Measurements from ENCODE around the gene LRRC41. TPM values are rescaled to one million over a fixed set of nuclear protein-coding genes. Genes with fewer than 3 reads are reported as not detected.

Gene LRRC41
- total RNA-seq, 2 experiments from 2014 or later = 32.1 to 32.2 TPM

GRCh38 chr1:46289976-46290375 is 13.4 kb downstream of the LRRC41 start:
- POLR2A ChIA-PET = interaction anchor here (0.6 to 2.5 kb wide), 3 partner anchors 11 to 165 kb away, joined by 3 to 12 read pairs (median 5); partner anchors contain the start of genes LRRC41 and UQCRH

GRCh38 chr1:46289134-46289494 is 14.3 kb downstream of the LRRC41 start:
- Mint-ChIP-seq H3K27ac (peak overlapping the region; percentile 40), H3K4me1 (ENCODE audit: low read depth) (peaks cover 20% of the 10 kb centered on the region), H3K27me3 (no peaks in the 10 kb centered on the region), H3K4me3 (no peak overlapping the region), H3K9me3 (no peaks in the 10 kb centered on the region), H3K36me3 (ENCODE audit: low read depth) (peaks cover 37% of the 10 kb centered on the region)
- no peak for DNase-seq
- POLR2A ChIA-PET = interaction anchor here (1.1 to 2.5 kb wide), 3 partner anchors 11 to 39 kb away, joined by 3 to 16 read pairs (median 12); partner anchors contain the start of genes LRRC41 and UQCRH
- ATAC-seq = no peak
- TF ChIP-seq CTCF (IDR thresholded peaks at IDR 0.05) = no peak
- intact Hi-C loops (cut with micrococcal nuclease) = no loop called here
- CTCF ChIA-PET = interaction anchor here (1.0 to 3.7 kb wide), 2 partner anchors 12 to 15 kb away, joined by 3 to 10 read pairs; partner anchors contain the start of genes LRRC41 and UQCRH

More at GRCh38 chr1:46289976-46290375, 13.4 kb downstream of the LRRC41 start:
- Mint-ChIP-seq H3K9me3 (no peaks in the 10 kb centered on the region), H3K36me3 (ENCODE audit: low read depth) (peaks cover 33% of the 10 kb centered on the region), H3K4me3 (no peak overlapping the region), H3K27ac (no peak overlapping the region), H3K4me1 (ENCODE audit: low read depth) (peaks cover 18% of the 10 kb centered on the region), H3K27me3 (no peaks in the 10 kb centered on the region)
- intact Hi-C loops (cut with micrococcal nuclease) = no loop called here
- no peak for TF ChIP-seq CTCF (IDR thresholded peaks at IDR 0.05)
- no peak for ATAC-seq
- CTCF ChIA-PET = interaction anchor here (0.8 to 3.7 kb wide), 4 partner anchors 9 to 57 kb away, joined by 3 to 10 read pairs (median 4); partner anchors contain the start of genes LRRC41 and UQCRH
- DNase-seq = no peak

- intact Hi-C loops (cut with micrococcal nuclease) = no loop called here
- TF ChIP-seq CTCF (IDR thresholded peaks at IDR 0.05) = no peak
- ChIA-PET POLR2A (interaction anchor here (0.6 to 2.9 kb wide), 7 partner anchors 8 to 53 kb away, joined by 3 to 16 read pairs (median 6); partner anchors contain the start of genes LRRC41 and UQCRH), CTCF (interaction anchor here (0.8 to 3.7 kb wide), 3 partner anchors 11 to 158 kb away, joined by 3 to 10 read pairs (median 3); partner anchors contain the start of genes LRRC41 and UQCRH)
- no peak for DNase-seq
- Mint-ChIP-seq H3K36me3 (ENCODE audit: low read depth) (peaks cover 39% of the 10 kb centered on the region), H3K9me3 (no peaks in the 10 kb centered on the region), H3K4me3 (no peak overlapping the region), H3K4me1 (ENCODE audit: low read depth) (peaks cover 20% of the 10 kb centered on the region), H3K27ac (peak overlapping the region; percentile 40), H3K27me3 (no peaks in the 10 kb centered on the region)
- ATAC-seq = no peak
These were observed 14.8 kb downstream of the LRRC41 start for GRCh38 chr1:46288485-46289133.

GRCh38 chr1:46285730-46286477 is 17.5 kb downstream of the LRRC41 start:
- peaks cover 21% of the 10 kb centered on the region for H3K4me1 Mint-ChIP-seq (ENCODE audit: low read depth)
- ATAC-seq = peak; percentile 92
- CTCF ChIA-PET = interaction anchor here (0.9 to 2.2 kb wide), 8 partner anchors 11 to 62 kb away, joined by 3 to 6 read pairs (median 4); partner anchors contain the start of genes NSUN4 and RAD54L
- H3K27ac Mint-ChIP-seq = peak overlapping the region; percentile 89
- H3K36me3 Mint-ChIP-seq (ENCODE audit: low read depth) = peaks cover 51% of the 10 kb centered on the region
- no peak for TF ChIP-seq CTCF (IDR thresholded peaks at IDR 0.05)
- no peaks in the 10 kb centered on the region for H3K9me3 Mint-ChIP-seq
- intact Hi-C loops (cut with micrococcal nuclease) = no loop called here
- POLR2A ChIA-PET = interaction anchor here (1.6 to 2.9 kb wide), 9 partner anchors 8 to 55 kb away, joined by 6 to 19 read pairs (median 13); partner anchors contain the start of genes LRRC41, NSUN4, RAD54L and UQCRH
- peak; percentile 77 for DNase-seq
- no peak overlapping the region for H3K4me3 Mint-ChIP-seq
- no peaks in the 10 kb centered on the region for H3K27me3 Mint-ChIP-seq

Data from activated CD8-positive, alpha-beta T cell treated with anti-CD3 and anti-CD28 coated beads for 36 hours (primary cell).